ENCODE results near the gene TOMM7.
"Not testable (repeated sequence)": the region's sequence is repeated elsewhere in the genome, so short reads cannot be mapped to it uniquely, and the experiment has no call there.

The TOMM7 gene

DNA sequence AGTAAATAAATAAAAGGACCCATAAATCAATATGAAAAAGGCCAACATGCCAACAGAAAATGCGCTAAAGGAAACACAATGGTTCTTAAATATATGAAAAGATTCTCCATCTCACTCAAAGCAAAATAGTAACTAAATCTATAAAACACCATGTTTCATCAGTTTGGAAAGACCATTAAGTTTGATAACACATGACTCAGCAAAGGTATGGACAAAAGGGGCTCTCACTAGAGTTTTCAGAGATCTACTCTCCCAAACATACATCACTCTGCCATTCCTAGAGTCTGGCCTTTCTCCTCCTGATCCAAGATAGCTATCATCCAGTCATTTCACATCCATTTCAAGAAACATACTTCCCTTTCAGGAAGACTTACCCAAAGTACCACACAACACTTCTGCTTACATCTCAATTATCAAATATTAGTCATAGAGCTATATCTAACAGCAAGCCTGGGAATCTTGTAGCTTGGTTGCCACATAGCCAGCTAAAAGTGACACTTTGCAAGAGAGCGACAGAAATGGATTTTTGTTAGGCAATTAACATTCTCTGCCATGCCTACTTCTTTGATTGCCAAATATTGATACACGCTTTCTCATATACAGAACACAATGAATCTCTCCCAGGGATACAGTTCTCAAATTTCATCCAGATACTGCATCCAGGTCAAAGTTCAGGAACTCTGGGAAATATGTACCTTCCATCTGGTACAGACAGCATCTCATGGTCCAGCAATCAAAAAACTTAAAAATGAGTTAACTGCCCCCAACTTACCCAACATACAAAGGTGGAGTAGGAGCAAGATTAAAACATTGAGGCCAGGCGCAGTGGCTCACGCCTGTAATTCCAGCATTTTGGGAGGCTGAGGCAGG, 28.8 kb downstream of the TOMM7 start:
- no peak overlapping the region for H3K27ac ChIP-seq
- no peak for TF ChIP-seq CTCF (conservative IDR thresholded peaks at IDR 0.05)
- TF ChIP-seq ZFX (IDR thresholded peaks at IDR 0.05), result no peak

- no peak overlapping the region for H3K27ac ChIP-seq
- no peak for TF ChIP-seq ZFX (IDR thresholded peaks at IDR 0.05)
- no peak for TF ChIP-seq CTCF (conservative IDR thresholded peaks at IDR 0.05)
Measured at GRCh38 chr7:22791204-22792158, 31.2 kb downstream of the TOMM7 start.

DNA sequence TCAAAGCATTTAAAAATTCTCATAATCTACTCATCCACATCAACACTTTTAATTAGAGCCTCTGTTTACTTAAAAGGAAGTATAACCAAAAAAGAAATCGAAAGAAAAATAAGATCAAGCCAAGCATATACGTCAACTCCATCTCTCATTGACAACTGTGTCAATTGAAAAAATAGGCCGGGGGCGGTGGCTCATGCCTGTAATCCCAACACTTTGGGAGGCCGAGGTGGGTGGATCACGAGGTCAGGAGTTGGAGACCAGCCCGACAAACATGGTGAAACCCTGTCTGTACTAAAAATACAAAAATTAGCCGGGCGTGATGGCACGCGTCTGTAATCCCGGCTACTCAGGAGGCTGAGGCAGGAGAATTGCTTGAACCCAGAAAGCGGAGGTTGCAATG, 32.0 kb downstream of the TOMM7 start:
- not testable (repeated sequence) for H3K27ac ChIP-seq

- no peak for TF ChIP-seq ZFX (IDR thresholded peaks at IDR 0.05)
- no peak for TF ChIP-seq CTCF (conservative IDR thresholded peaks at IDR 0.05)
Measured at GRCh38 chr7:22787951-22788350, 34.7 kb downstream of the TOMM7 start.

DNA sequence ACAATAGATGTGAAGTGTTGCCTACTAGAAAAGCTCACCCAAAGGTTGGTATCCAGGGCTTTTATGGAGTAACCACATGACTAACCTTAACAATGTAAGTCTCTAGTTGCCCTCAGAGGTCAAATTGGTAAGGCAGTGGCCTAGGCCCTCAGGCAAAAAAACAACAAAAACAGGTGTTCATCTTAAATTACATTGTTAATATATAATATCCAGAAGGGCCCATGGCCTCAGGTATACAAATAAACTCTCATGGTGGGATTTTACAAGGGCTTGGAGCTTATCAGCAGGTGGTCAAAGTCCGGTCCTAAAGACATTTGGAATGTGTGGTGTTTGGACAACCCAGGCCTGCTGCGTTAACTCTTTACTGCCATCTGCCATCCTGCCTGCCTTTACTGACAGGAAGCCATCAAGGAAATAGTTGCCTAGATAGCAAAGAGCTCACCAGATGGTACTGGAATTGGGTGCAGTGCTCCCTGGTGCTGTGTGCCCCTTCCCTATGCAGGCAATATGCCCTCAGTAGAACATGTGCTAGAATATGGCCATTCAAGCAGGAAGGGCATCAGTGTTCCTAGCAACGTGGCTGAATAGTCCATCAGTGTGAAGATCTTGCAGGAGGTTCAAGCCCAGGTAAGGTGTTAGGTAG, 36.2 kb downstream of the TOMM7 start:
- H3K27ac ChIP-seq, result no peak overlapping the region
- TF ChIP-seq ZFX (IDR thresholded peaks at IDR 0.05), result no peak
- TF ChIP-seq CTCF (conservative IDR thresholded peaks at IDR 0.05), result no peak

More at GRCh38 chr7:22787951-22788350, 34.7 kb downstream of the TOMM7 start:
- no peak overlapping the region for H3K27ac ChIP-seq

GRCh38 chr7:22784346-22784745, 38.3 kb downstream of the TOMM7 start:
- H3K27ac ChIP-seq, result no peak overlapping the region
- TF ChIP-seq ZFX (IDR thresholded peaks at IDR 0.05) (no peak), CTCF (conservative IDR thresholded peaks at IDR 0.05) (no peak)

DNA sequence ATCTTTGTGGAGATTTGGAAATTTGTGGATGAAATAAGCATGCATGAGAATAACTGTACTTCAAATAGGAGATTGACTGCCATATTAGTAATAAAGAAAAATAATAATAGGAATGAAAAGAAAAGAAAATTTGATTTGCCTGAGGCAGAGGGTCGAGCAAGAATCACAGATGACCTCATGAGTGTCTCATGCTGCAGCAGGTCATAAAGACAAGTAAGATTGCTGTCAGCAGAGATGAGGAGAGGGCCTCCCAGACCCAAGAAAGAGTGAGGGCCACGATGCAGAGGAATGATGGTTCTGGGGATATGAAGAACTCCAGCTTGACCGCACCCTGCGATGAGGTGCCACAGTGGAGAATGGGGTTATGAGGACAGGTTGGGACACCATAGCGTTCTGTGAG, 39.2 kb downstream of the TOMM7 start:
- H3K27ac ChIP-seq, result no peak overlapping the region
- no peak for TF ChIP-seq ZFX (IDR thresholded peaks at IDR 0.05)
- TF ChIP-seq CTCF (conservative IDR thresholded peaks at IDR 0.05), result no peak
